Dedifferentiated amniotic fluid mesenchymal stem cell (primary cell): ENCODE data around the gene EYS.
A peak's percentile ranks its signal among the peaks of the same experiment; 100 is the strongest.
"Not testable (repeated sequence)": the region's sequence is repeated elsewhere in the genome, so short reads cannot be mapped to it uniquely, and the experiment has no call there.

ENCODE experiments used
- DNase-seq: peaks from one replicate; pipeline ENCODE4 v3.0.0-alpha.2; 2016; ENCODE audit errors: extremely low spot score

EYS gene

DNA sequence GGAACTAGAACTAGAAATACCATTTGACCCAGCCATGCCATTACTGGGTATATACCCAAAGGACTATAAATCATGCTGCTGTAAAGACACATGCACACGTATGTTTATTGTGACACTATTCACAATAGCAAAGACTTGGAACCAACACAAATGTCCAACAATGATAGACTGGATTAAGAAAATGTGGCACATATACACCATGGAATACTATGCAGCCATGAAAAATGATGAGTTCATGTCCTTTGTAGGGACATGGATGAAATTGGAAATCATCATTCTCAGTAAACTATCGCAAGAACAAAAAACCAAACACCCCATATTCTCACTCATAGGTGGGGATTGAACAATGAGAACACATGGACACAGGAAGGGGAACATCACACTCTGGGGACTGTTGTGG lies 1968.8 kb downstream of the EYS start:
- DNase-seq = not testable (repeated sequence)

GRCh38 chr6:63734923-63735322 lies 1972.1 kb downstream of the EYS start:
- no peak for DNase-seq

GRCh38 chr6:63732336-63732735 lies 1974.7 kb downstream of the EYS start:
- DNase-seq = peak; percentile 21

- DNase-seq = no peak
Observed at GRCh38 chr6:63731930-63732329, 1975.1 kb downstream of the EYS start.

DNA sequence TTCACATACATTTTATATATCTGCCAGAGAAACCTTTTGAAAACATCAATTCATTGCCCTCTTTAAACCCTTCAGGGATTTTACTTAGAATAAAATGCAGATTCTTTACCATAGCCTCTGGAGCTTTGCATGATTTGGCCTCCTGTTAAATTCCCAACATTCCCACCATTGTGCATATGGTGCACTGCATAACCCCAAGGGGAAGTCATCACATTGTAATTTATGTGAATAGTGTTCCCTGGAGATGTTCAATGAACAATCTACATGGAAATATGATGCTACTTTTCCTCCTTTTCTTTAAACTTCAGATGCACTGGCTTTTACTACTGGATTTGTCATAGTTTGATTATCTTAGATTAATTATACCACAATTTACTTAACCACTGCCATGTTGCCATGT lies 1976.7 kb downstream of the EYS start:
- DNase-seq = no peak

DNA sequence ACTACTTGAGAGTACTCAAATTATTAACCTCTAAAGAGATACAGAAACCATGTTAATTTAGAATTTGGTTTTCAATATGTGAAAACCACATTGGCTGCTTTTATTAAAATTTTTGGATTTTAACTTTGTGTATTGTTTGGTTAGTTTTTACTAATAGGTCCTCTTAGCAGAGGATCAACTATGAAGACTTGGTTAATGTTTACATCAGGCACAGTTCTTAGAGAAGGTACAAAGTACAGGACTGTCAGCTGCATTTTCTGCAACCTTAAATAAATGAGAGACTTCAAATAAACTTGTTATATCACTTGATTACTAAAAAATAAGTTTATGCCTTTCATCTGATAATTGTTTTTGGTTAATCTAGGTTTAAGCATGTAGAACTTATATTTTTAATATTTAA lies 1982.3 kb downstream of the EYS start:
- DNase-seq = no peak

DNA sequence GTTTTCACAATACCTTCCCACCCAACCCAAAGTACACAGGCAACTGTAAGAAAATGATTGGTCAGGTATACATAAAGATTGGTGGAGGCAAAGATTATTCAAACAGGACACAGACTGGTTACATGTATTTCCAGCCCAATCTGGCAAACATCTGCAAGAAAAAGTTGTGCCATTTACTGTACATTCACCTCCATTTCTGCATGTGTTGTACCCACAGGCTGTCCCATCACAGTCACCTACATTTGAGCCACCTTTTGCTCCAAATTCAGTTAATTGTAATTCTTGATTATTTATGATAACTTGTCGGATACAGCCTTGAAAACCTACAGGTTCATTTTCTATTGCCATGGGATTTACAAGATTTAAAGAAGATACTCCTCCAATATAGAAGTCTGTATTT lies 1985.8 kb downstream of the EYS start:
- DNase-seq = no peak

GRCh38 chr6:63716169-63716568 lies 1990.9 kb downstream of the EYS start:
- no peak for DNase-seq

DNA sequence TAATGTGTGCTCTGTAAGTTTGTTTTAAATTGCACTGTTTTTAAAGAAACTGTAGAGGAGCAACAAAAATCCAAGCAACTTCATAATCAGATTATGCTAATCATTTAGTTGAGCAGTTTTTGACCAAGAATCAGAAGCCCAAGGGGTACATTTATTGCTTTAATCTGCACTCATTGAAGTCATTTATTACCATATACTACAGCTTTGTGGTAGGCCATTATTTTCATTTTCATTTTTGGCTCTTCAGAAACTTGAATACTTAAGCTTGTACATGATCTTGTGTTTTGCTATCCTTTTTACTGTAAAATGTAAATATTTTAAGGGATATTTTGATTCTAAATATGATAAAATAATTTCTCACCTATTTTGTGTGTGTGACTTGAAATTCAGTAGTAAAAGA lies 1992.9 kb downstream of the EYS start:
- DNase-seq = no peak

DNA sequence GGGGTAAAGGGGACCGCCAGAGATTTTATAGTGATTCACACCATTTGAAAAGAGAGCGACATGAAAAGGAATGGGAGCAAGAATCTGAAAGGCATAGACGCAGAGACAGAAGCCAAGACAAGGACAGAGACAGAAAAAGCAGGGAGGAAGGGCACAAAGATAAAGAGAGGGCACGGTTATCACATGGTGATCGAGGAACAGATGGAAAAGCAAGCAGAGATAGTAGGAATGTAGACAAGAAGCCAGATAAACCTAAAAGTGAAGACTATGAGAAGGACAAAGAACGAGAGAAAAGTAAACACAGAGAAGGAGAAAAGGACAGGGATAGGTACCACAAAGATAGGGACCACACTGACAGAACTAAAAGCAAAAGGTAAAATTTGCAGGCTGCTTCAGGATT lies 1993.7 kb downstream of the EYS start:
- no peak for DNase-seq

DNA sequence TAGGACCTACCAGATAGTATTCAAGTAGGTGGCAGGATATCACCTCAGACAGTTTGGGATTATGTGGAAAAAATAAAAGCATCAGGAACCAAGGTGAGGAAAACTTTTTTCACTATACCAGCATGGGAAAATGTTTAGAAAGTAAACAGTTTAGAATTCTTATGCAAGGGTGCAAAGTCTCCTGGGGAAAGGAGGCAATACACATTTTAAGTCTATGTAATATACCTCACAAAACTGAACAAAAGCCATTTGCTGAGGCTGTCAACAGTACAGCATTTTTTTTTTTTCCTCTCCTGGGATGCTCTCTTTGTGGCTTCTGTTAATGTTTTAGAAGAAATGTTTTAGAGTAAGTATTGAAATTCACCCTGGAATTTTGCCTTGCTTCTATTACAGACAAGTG lies 1997.9 kb downstream of the EYS start:
- DNase-seq = no peak

- no peak for DNase-seq
Observed at GRCh38 chr6:63708631-63709030, 1998.4 kb downstream of the EYS start.

DNA sequence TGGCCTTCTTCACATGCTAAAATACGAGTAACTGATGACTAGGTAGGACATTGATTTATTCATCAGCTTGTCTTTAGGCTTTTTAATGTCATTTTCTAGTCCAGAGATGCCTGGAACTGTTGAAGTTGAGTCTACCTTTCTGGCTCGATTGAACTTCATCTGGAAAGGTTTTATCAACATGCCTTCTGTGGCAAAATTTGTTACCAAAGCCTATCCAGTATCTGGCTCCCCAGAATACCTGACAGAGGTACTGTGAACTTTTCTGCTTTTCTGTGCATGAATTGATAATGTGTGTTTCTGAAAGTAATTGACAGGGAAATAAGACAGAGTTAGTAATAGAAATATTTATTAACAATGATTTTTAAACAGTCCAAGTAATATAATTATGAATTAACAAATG lies 2000.4 kb downstream of the EYS start:
- no peak for DNase-seq

DNA sequence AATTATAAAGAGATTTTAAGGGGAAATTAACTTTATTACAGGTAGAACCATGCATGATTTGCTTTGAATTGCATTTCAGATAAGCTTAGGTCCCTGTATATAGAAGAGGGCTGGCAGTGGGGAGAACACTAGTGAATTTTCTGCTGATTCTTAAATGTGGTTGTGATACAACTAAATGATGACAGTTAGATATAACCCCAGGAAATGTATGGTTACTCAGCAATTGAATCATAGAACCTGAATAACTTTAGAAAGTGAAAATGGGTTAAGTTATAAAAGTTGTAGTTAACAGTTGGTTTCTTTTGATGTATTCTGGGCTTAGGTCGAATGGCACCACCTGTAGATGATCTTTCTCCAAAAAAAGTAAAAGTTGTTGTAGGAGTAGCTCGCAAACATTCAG lies 2001.3 kb downstream of the EYS start:
- DNase-seq = no peak

- no peak for DNase-seq
Observed at GRCh38 chr6:63690221-63690620, 2016.8 kb downstream of the EYS start.

DNA sequence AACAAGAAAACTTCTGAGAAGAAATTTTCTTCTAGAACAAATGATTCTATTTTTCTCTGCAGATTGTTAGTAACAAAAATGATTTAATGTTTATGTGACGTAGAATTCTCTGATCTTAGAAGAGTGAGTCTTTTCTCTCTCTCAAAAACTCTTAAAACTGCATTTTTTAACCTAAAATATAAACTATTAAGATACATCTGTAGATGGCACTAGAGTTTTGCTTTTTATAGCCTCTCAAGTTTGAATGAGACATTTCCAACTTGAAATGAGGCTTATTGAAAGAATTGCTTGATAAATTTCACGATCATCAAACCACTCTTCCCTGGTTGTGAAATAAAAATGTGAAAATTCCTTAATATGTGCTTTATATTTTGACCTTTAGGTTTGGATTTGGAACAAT lies 2017.6 kb downstream of the EYS start:
- DNase-seq = no peak

- DNase-seq = no peak
Observed at GRCh38 chr6:63685446-63686379, 2021.3 kb downstream of the EYS start.

DNA sequence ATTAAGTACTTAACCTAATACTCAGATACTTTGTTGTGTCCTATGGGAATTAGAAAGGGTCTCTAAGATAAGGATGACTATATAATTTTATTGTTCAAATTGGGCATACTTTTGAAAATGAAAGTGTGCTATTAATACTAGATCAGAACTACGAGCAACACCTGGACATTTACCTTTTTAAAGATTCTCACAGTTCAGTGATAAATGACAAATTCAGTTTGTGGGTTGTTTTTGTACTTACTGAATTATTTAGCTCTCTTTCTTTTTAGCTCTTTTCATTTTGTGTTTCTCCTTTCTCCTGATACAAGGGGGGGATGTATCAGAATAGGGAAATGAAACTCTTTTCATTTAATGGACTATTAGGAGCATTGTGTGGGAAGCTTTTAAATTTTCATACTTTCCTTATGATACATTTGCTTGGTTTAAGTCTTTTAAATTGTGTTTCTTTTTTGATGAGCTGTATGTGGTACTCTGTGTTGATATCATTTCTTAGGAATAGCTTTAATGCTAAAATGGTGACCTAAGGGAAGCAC lies 2023.9 kb downstream of the EYS start:
- no peak for DNase-seq

- no peak for DNase-seq
Observed at GRCh38 chr6:63677282-63677681, 2029.7 kb downstream of the EYS start.

GRCh38 chr6:63676412-63677114 lies 2030.5 kb downstream of the EYS start:
- no peak for DNase-seq

- no peak for DNase-seq
Observed at GRCh38 chr6:63675138-63675537, 2031.9 kb downstream of the EYS start.

DNA sequence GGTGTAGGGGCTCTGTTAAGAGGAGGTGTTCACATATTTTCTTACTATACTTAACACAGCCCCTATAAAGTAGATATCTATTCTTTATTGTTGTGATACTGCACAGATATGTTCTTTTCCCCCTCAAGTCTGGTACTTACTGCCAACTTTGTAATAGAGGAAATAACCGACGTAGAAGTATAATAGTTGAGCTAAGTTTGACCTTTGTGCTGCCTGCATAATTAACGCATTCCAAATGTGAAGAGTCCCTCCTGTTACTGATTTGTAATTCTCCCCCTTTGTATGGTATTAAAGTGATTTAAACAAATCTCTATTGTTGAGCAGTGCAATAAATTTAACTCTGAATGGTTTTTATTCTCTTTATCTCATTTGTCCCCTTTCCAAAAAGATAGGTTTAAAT lies 2032.4 kb downstream of the EYS start:
- no peak for DNase-seq

DNA sequence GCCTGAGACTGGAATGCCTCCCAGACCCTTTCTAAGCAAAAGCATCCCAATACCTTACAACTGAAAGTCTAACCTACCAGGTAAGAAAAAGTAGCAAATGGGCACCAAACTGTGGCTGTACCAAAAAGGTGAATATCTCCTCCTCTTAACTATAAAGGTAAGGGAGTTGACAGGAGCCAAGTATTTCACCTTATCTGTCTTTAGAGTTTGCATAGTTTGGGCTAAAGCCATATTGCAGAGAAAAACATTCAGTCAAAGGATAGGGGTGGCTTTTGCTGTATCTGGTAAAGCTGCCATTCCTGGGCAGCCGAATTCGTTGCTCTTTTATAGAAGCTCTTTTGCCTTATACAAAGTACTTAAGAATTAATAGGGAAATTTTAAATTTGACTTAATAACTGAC lies 2033.3 kb downstream of the EYS start:
- no peak for DNase-seq
